Right atrium auricular region (tissue), 2 donors: ENCODE measurements around the gene SEH1L. TPM values are rescaled to one million over a fixed set of nuclear protein-coding genes. Genes with fewer than 3 reads are reported as not detected.

Source experiments
- DNase-seq: peaks from one replicate; pipeline ENCODE4 v3.0.0-alpha.2; 2019; ENCODE audit warnings: low spot score
- H3K27ac ChIP-seq, 2 donors: fragments of 200-600 bp; sonication (generic); 1 replicate in 1 of 2; 2 replicates in 1 of 2; pipeline ENCODE4 v1.5.1; 2016 to 2019
- H3K27me3 ChIP-seq, 2 donors: fragments of 200-600 bp; sonication (generic); one replicate each; pipeline versions ENCODE4 v1.5.1 to v1.6.0; 2017 to 2019
- H3K36me3 ChIP-seq: fragments of 200-600 bp; sonication (generic); one replicate; pipeline ENCODE4 v1.5.1; 2016
- H3K4me1 ChIP-seq, 2 donors: fragments of 200-600 bp; sonication (generic); one replicate each; pipeline versions ENCODE4 v1.5.1 to v1.6.0; 2017 to 2019
- H3K4me3 ChIP-seq, 2 donors: fragments of 200-600 bp; sonication (generic); 1 replicate in 1 of 2; 2 replicates in 1 of 2; pipeline ENCODE4 v1.5.1; 2017 to 2019; ENCODE audit warnings: mild to moderate bottlenecking in 1 of 2, moderate library complexity in 1 of 2
- H3K9me3 ChIP-seq, 2 donors: fragments of 200-600 bp; sonication (generic); one replicate each; pipeline ENCODE4 v1.5.1; 2019
- CTCF ChIP-seq, 2 donors: fragments of 200-600 bp; sonication (generic); IDR thresholded peaks; one replicate each; pipeline ENCODE4 v1.5.1; 2019; ENCODE audit warnings: antibody characterized with exemption in 2 of 2
- total RNA-seq, 2 donors: library from RNA; depleted of rRNA; stranded (reverse); fragments of >200 nt; gene quantifications; one replicate each; pipeline ENCODE4 v1.1.0, GENCODE V29; 2016

Gene SEH1L
- total RNA-seq, 2 donors from 2014 or later = 7.7 to 17.7 TPM

- H3K27ac ChIP-seq = no peak overlapping the region
Observed at GRCh38 chr18:12989397-12990122, 41.7 kb downstream of the SEH1L start.

DNA sequence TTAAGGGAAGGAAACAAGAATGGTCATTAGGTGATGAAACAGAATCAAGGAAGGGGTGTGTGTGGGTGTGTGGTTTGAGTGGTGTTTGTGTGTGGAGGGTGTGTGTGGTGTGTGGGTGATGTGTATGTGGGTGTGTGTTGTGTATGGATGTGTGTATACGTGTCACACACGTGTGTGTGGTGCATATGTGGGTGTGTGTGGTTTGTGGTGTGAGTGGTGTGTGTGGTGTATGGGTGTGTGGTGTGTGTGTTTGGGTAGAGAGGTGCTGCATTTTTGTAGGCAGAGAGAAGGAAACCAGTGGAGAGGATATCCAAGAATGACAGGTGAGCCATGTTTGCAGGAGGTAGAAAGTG lies 42.3 kb downstream of the SEH1L start:
- H3K9me3 ChIP-seq = no peaks in the 10 kb centered on the region
- H3K27ac ChIP-seq = no peak overlapping the region
- H3K4me1 ChIP-seq = peaks cover 0 to 27% of the 10 kb centered on the region in 2 donors
- peak overlapping the region in 1 of 2 donors; percentile 96 for H3K4me3 ChIP-seq
- no peak for DNase-seq
- TF ChIP-seq CTCF (IDR thresholded peaks at IDR 0.05) = no peak
- no peaks in the 10 kb centered on the region for H3K36me3 ChIP-seq
- H3K27me3 ChIP-seq = no peaks in the 10 kb centered on the region

More at GRCh38 chr18:12989397-12990122, 41.7 kb downstream of the SEH1L start:
- Histone ChIP-seq H3K36me3 (no peaks in the 10 kb centered on the region), H3K9me3 (no peaks in the 10 kb centered on the region), H3K27me3 (no peaks in the 10 kb centered on the region), H3K4me3 (no peak overlapping the region), H3K4me1 (peaks cover 0 to 27% of the 10 kb centered on the region in 2 donors)
- no peak for DNase-seq
- no peak for TF ChIP-seq CTCF (IDR thresholded peaks at IDR 0.05)

GRCh38 chr18:12990641-12990966 lies 42.8 kb downstream of the SEH1L start:
- H3K27me3 ChIP-seq = no peaks in the 10 kb centered on the region
- H3K4me3 ChIP-seq = peak overlapping the region; percentile 60 to 96
- no peaks in the 10 kb centered on the region for H3K36me3 ChIP-seq
- peak overlapping the region; percentile 65 to 91 for H3K27ac ChIP-seq
- H3K4me1 ChIP-seq = peaks cover 0 to 27% of the 10 kb centered on the region in 2 donors
- no peaks in the 10 kb centered on the region for H3K9me3 ChIP-seq
- no peak for DNase-seq
- no peak for TF ChIP-seq CTCF (IDR thresholded peaks at IDR 0.05)

GRCh38 chr18:12990967-12991820 lies 43.4 kb downstream of the SEH1L start, which contains the start of gene CEP192:
TSS of gene CEP192 (plus strand) at chr18:12991362. CDS start at chr18:12999425, 8,063 bp downstream.
- Histone ChIP-seq H3K36me3 (no peaks in the 10 kb centered on the region), H3K9me3 (no peaks in the 10 kb centered on the region), H3K4me1 (peaks cover 0 to 29% of the 10 kb centered on the region in 2 donors), H3K27me3 (no peaks in the 10 kb centered on the region), H3K4me3 (peak within 1 kb of the TSS; percentile 60 to 96), H3K27ac (peak within 1 kb of the TSS; percentile 89 to 91)
- TF ChIP-seq CTCF (IDR thresholded peaks at IDR 0.05) = peak in 1 of 2 donors; percentile 45
- DNase-seq = peak; percentile 99

DNA sequence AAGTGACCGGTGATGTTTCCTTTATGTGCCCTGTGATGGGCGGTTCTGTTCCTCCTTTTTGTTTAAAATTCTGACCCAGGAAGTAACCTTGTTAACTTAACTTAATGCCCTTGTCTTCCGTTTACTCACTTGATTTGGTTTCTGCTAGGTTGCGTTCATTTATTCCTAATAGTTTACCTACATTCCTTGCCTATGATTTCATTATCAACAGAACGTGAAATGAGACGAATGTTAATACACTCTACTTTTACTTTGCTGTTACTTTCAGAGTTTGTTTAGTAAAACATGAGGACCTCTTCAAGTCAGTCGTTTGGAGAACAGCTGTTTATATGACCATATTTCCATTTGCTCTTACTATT lies 44.0 kb downstream of the SEH1L start:
- TF ChIP-seq CTCF (IDR thresholded peaks at IDR 0.05) = no peak
- no peaks in the 10 kb centered on the region for H3K9me3 ChIP-seq
- H3K36me3 ChIP-seq = no peaks in the 10 kb centered on the region

More for the DNA sequence above, 44.0 kb downstream of the SEH1L start:
- Histone ChIP-seq H3K4me1 (peaks cover 0 to 35% of the 10 kb centered on the region in 2 donors), H3K27ac (peak overlapping the region; percentile 89 to 91), H3K4me3 (peak overlapping the region; percentile 60 to 96), H3K27me3 (no peaks in the 10 kb centered on the region)
- DNase-seq = no peak
